ENCODE results near the gene FBXW12. TPM values are rescaled to one million over a fixed set of nuclear protein-coding genes. Genes with fewer than 3 reads are reported as not detected.

Gene FBXW12
- total RNA-seq, 1 experiment from 2014 or later, result 2.0 TPM

DNA sequence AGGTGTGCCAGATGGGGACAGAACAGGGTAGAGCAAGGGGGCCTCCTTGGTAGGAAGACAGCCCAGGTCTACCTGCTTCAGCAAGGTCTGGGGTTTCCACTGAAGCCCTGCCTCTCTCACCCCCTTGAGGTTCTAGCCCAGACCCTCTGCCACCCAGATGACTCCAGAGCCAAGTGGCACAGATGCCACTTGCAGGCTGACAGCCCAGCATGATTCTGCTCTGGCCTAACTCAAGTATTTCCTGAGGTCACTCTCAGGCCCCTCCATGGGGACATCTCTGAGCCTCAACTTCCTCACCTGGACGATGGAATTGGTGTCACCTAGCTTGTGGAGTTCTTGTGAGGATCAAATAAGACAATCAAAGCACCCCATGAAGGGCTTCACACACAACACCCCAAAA, 34.0 kb downstream of the FBXW12 start:
- TF ChIP-seq, protein P1, sequence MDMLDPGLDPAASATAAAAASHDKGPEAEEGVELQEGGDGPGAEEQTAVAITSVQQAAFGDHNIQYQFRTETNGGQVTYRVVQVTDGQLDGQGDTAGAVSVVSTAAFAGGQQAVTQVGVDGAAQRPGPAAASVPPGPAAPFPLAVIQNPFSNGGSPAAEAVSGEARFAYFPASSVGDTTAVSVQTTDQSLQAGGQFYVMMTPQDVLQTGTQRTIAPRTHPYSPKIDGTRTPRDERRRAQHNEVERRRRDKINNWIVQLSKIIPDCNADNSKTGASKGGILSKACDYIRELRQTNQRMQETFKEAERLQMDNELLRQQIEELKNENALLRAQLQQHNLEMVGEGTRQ (CRISPR knock-in tag; IDR thresholded peaks at IDR 0.05), result no peak
- TF ChIP-seq ZNF396 (CRISPR knock-in tag; IDR thresholded peaks at IDR 0.05; ENCODE audit: borderline replicate concordance) (no peak), E2F4 (CRISPR knock-in tag; IDR thresholded peaks at IDR 0.05; ENCODE audit: borderline replicate concordance, low read depth) (no peak), TEAD4 (CRISPR knock-in tag; IDR thresholded peaks at IDR 0.05) (no peak), TCF7 (CRISPR knock-in tag; IDR thresholded peaks at IDR 0.05; ENCODE audit: low read depth) (no peak), NFE2L1 (CRISPR knock-in tag; IDR thresholded peaks at IDR 0.05) (no peak), TEAD1 (CRISPR knock-in tag; IDR thresholded peaks at IDR 0.05) (no peak), FOXK1 (CRISPR knock-in tag; IDR thresholded peaks at IDR 0.05) (no peak), ZNF121 (CRISPR knock-in tag; IDR thresholded peaks at IDR 0.05) (no peak), ZNF425 (CRISPR knock-in tag; conservative IDR thresholded peaks at IDR 0.05) (no peak), KAT7 (CRISPR knock-in tag; IDR thresholded peaks at IDR 0.05; ENCODE audit: borderline replicate concordance) (no peak)
- TF ChIP-seq, protein P2, sequence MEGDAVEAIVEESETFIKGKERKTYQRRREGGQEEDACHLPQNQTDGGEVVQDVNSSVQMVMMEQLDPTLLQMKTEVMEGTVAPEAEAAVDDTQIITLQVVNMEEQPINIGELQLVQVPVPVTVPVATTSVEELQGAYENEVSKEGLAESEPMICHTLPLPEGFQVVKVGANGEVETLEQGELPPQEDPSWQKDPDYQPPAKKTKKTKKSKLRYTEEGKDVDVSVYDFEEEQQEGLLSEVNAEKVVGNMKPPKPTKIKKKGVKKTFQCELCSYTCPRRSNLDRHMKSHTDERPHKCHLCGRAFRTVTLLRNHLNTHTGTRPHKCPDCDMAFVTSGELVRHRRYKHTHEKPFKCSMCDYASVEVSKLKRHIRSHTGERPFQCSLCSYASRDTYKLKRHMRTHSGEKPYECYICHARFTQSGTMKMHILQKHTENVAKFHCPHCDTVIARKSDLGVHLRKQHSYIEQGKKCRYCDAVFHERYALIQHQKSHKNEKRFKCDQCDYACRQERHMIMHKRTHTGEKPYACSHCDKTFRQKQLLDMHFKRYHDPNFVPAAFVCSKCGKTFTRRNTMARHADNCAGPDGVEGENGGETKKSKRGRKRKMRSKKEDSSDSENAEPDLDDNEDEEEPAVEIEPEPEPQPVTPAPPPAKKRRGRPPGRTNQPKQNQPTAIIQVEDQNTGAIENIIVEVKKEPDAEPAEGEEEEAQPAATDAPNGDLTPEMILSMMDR (IDR thresholded peaks at IDR 0.05), result no peak
- TF ChIP-seq, protein P3, sequence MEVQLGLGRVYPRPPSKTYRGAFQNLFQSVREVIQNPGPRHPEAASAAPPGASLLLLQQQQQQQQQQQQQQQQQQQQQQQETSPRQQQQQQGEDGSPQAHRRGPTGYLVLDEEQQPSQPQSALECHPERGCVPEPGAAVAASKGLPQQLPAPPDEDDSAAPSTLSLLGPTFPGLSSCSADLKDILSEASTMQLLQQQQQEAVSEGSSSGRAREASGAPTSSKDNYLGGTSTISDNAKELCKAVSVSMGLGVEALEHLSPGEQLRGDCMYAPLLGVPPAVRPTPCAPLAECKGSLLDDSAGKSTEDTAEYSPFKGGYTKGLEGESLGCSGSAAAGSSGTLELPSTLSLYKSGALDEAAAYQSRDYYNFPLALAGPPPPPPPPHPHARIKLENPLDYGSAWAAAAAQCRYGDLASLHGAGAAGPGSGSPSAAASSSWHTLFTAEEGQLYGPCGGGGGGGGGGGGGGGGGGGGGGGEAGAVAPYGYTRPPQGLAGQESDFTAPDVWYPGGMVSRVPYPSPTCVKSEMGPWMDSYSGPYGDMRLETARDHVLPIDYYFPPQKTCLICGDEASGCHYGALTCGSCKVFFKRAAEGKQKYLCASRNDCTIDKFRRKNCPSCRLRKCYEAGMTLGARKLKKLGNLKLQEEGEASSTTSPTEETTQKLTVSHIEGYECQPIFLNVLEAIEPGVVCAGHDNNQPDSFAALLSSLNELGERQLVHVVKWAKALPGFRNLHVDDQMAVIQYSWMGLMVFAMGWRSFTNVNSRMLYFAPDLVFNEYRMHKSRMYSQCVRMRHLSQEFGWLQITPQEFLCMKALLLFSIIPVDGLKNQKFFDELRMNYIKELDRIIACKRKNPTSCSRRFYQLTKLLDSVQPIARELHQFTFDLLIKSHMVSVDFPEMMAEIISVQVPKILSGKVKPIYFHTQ (CRISPR knock-in tag; IDR thresholded peaks at IDR 0.05), result no peak
- TF ChIP-seq, protein P4, sequence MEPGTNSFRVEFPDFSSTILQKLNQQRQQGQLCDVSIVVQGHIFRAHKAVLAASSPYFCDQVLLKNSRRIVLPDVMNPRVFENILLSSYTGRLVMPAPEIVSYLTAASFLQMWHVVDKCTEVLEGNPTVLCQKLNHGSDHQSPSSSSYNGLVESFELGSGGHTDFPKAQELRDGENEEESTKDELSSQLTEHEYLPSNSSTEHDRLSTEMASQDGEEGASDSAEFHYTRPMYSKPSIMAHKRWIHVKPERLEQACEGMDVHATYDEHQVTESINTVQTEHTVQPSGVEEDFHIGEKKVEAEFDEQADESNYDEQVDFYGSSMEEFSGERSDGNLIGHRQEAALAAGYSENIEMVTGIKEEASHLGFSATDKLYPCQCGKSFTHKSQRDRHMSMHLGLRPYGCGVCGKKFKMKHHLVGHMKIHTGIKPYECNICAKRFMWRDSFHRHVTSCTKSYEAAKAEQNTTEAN (CRISPR knock-in tag; IDR thresholded peaks at IDR 0.05), result no peak
- no peak overlapping the region for H3K4me3 Mint-ChIP-seq
- CTCF ChIA-PET, result interaction anchor here (3.9 to 7.8 kb wide), 2 partner anchors 30 to 31 kb away, joined by 49 to 378 read pairs; no protein-coding TSS in a partner anchor
- H3K27ac Mint-ChIP-seq, result no peak overlapping the region
- no peaks in the 10 kb centered on the region for H3K9me3 Mint-ChIP-seq
- POLR2A ChIA-PET, result no interaction called here
- H3K4me1 Mint-ChIP-seq, result no peaks in the 10 kb centered on the region
- peaks cover 68% of the 10 kb centered on the region for H3K36me3 Mint-ChIP-seq
- no peak for DNase-seq (ENCODE audit: low spot score)
- no peak for ATAC-seq
- H3K27me3 Mint-ChIP-seq (ENCODE audit: low read depth), result no peaks in the 10 kb centered on the region
